K562 (cell line): ENCODE data around the gene HELZ. TPM values are rescaled to one million over a fixed set of nuclear protein-coding genes. Genes with fewer than 3 reads are reported as not detected.

Experiments used
- ATAC-seq: fragments of 200-7000 bp; cut with Tn5 transposase; 3 replicates; pipeline ENCODE4 v1.9.1; 2020; ENCODE audit warnings: moderate library complexity
- BruUV-seq: library from RNA; stranded (reverse); fragments of 400-500 nt; replicated peaks from 2 replicates; lab custom pipeline; 2021; lab: Mats Ljungman, UMichigan
- CTCF ChIA-PET: fragments of 300-600 bp; formaldehyde crosslinking; extraction: SDS; loops from one replicate; lab custom pipeline; 2021; ENCODE audit warnings: low intra/inter-chr PET ratio; lab: Yijun Ruan, JAX
- POLR2A ChIA-PET: fragments of 300-600, 350-650 bp; sonication (Branson Sonifier 250); formaldehyde crosslinking; extraction: SDS; loops from one replicate; lab custom pipeline; 2021; ENCODE audit warnings: antibody characterized with exemption, inconsistent platforms; lab: Yijun Ruan, JAX
- DNase-seq, 4 experiments: peaks; one replicate each; pipeline versions ENCODE4 v3.0.0 to v3.0.0-alpha.2; 2011 to 2018; ENCODE audit warnings: low spot score in 3 of 4, mixed read lengths in 3 of 4; ENCODE audit errors: extremely low read depth in 1 of 4
- FAIRE-seq: peaks from 2 replicates; lab custom pipeline; 2011; peaks lifted over from hg19 to GRCh38; lab: Jason Lieb, UNC
- H2AFZ ChIP-seq: 2 replicates; pipeline ENCODE4 v1.6.0; 2011; ENCODE audit warnings: low read depth, low read length, control low read depth, inconsistent platforms
- H3K27ac ChIP-seq: fragments of 200-600 bp; 3 replicates; pipeline ENCODE4 v1.8.0; 2011; ENCODE audit warnings: low read depth, mild to moderate bottlenecking, control low read depth, inconsistent platforms, low read length, moderate library complexity, mixed read lengths; ENCODE audit errors: extremely low read depth
- H3K27me3 ChIP-seq, 2 experiments: fragments of 300-600 bp in 1 of 2; 2 replicates in 1 of 2; 3 replicates in 1 of 2; pipeline versions ENCODE4 v1.6.0 to v1.8.0; 2011; ENCODE audit warnings: inconsistent platforms in 2 of 2, low read length in 2 of 2, mild to moderate bottlenecking in 1 of 2, mixed read lengths in 1 of 2, moderate library complexity in 1 of 2; ENCODE audit not compliant: control insufficient read depth in 2 of 2, insufficient read depth in 2 of 2
- H3K36me3 ChIP-seq: fragments of 300-600 bp; 3 replicates; pipeline ENCODE4 v1.8.0; 2011; ENCODE audit warnings: mild to moderate bottlenecking, low read length, inconsistent platforms; ENCODE audit not compliant: control insufficient read depth, insufficient read depth
- H3K4me1 ChIP-seq, 2 experiments: fragments of 200-600 bp in 1 of 2; replicated peaks in 1 of 2; 2 replicates in 1 of 2; 3 replicates in 1 of 2; pipeline versions ENCODE4 v1.5.1 to v1.8.0; 2011; ENCODE audit warnings: inconsistent platforms in 2 of 2, low read length in 2 of 2, mild to moderate bottlenecking in 1 of 2, mixed read lengths in 1 of 2, moderate library complexity in 1 of 2; ENCODE audit not compliant: control insufficient read depth in 2 of 2, insufficient read depth in 2 of 2
- H3K4me2 ChIP-seq: 2 replicates; pipeline ENCODE4 v1.6.1; 2011; ENCODE audit warnings: low read length, control low read depth, inconsistent platforms, mixed read lengths; ENCODE audit not compliant: insufficient read depth
- H3K4me3 ChIP-seq: fragments of 200-600 bp; sonication (generic), shearing (Covaris generic); 2 replicates; pipeline ENCODE4 v1.5.1; 2016; ENCODE audit warnings: control low read depth, inconsistent platforms
- H3K79me2 ChIP-seq: fragments of 200-600 bp; 3 replicates; pipeline ENCODE4 v1.8.0; 2011; ENCODE audit warnings: low read length, inconsistent platforms; ENCODE audit not compliant: control insufficient read depth, insufficient read depth
- H3K9ac ChIP-seq, 2 experiments: 2 replicates each; pipeline versions ENCODE4 v1.6.0 to v1.6.1; 2011; ENCODE audit warnings: low read depth in 2 of 2, low read length in 2 of 2, control low read depth in 1 of 2, inconsistent platforms in 1 of 2, mild to moderate bottlenecking in 1 of 2, mixed read lengths in 1 of 2; ENCODE audit not compliant: insufficient read depth in 1 of 2
- H3K9me1 ChIP-seq: one replicate; pipeline ENCODE4 v1.6.0; 2011; ENCODE audit warnings: inconsistent platforms, mild to moderate bottlenecking, low read length, moderate library complexity; ENCODE audit not compliant: control insufficient read depth, insufficient read depth
- H3K9me3 ChIP-seq: replicated peaks from 2 replicates; pipeline ENCODE4 v1.5.1; 2011; ENCODE audit warnings: low read depth, low read length, inconsistent platforms; ENCODE audit not compliant: control insufficient read depth, insufficient read depth
- H4K20me1 ChIP-seq: replicated peaks from 2 replicates; pipeline ENCODE4 v1.6.1; 2011; ENCODE audit warnings: low read length, inconsistent platforms, mixed read lengths; ENCODE audit not compliant: control insufficient read depth, insufficient read depth
- ATF1 ChIP-seq, 2 experiments: fragments of 450-650 bp in 1 of 2; IDR thresholded peaks; 2 replicates each; pipeline ENCODE4 v1.6.1; 2016; ENCODE audit warnings: missing compliant biosample characterization in 1 of 2, missing genetic modification characterization in 1 of 2
- BMI1 ChIP-seq: fragments of 150-350 bp; IDR thresholded peaks from 2 replicates; pipeline ENCODE4 v1.6.1; 2014; ENCODE audit warnings: low read length
- POLR3G ChIP-seq: IDR thresholded peaks from 2 replicates; pipeline ENCODE4 v1.6.1; 2011; ENCODE audit not compliant: insufficient read length, insufficient replicate concordance; ENCODE audit errors: extremely low read depth
- TRIM28 ChIP-seq: fragments of 450-650 bp; IDR thresholded peaks from 2 replicates; pipeline ENCODE4 v1.6.1; 2017
- ZNF140 ChIP-seq: fragments of 250-450 bp; sonication (Bioruptor Pico); IDR thresholded peaks from 2 replicates; pipeline ENCODE4 v1.8.0; 2021; ENCODE audit warnings: moderate library complexity, mild to moderate bottlenecking, inconsistent platforms
- ZNF830 ChIP-seq: fragments of 250-450 bp; sonication (Bioruptor Pico); IDR thresholded peaks from 2 replicates; pipeline ENCODE4 v1.5.0; 2021; ENCODE audit warnings: mild to moderate bottlenecking
- WGBS: fragments of 100-300 bp; shearing (Covaris generic); methylation state at CpG from one replicate; pipeline ENCODE4 v1.1.6; 2016; ENCODE audit warnings: low coverage, mixed read lengths; ENCODE audit not compliant: insufficient coverage; ENCODE audit errors: missing lambda C conversion rate; 5-methylcytosine and 5-hydroxymethylcytosine counted together
- in situ Hi-C: fragments of 300-500 bp; cut with MboI; formaldehyde crosslinking; loops from 4 replicates; pipeline ENCODE4 v1.15.0; 2018; ENCODE audit warnings: inconsistent platforms, mixed read lengths
- intact Hi-C: fragments of 100-400 bp; cut with micrococcal nuclease; formaldehyde crosslinking; loops from 2 replicates; pipeline ENCODE4 v1.14.2; 2022
- polyA plus RNA-seq, 8 experiments: library from polyadenylated mRNA; depleted of rRNA in 4 of 8; stranded (reverse) in 5 of 8; unstranded in 3 of 8; fragments of >200 nt; fragmentation: Nextera tagmentation in 2 of 8; fragmentation: Illumina TruSeq in 1 of 8; extraction: Ambion mirVana in 2 of 8; extraction: Trizol in 1 of 8; gene quantifications; 2 replicates each; pipeline versions ENCODE4 v1.2.1 to v1.2.3, GENCODE V29; 2011 to 2014; ENCODE audit warnings: inconsistent platforms in 1 of 8, missing spikeins in 1 of 8
- total RNA-seq, 7 experiments: library from RNA; depleted of rRNA in 6 of 7; stranded (reverse); fragments of >200 nt in 6 of 7; fragmentation: Illumina TruSeq in 2 of 7; extraction: Trizol in 2 of 7; gene quantifications; 2 replicates each; pipeline versions ENCODE4 v1.2.1 to v1.2.3, GENCODE V29; 2011 to 2021; ENCODE audit warnings: low replicate concordance in 1 of 7
- TF ChIP-seq, protein P1 (sequence below), 2 experiments: fragments of 450-650 bp; conservative IDR thresholded peaks; 2 replicates each; pipeline ENCODE4 v1.6.1; 2017; ENCODE audit warnings: mild to moderate bottlenecking in 2 of 2, moderate library complexity in 2 of 2
- TF ChIP-seq, protein P2 (sequence below): fragments of 450-650 bp; IDR thresholded peaks from 2 replicates; pipeline ENCODE4 v1.6.1; 2016; ENCODE audit warnings: mild to moderate bottlenecking
- TF ChIP-seq, protein P3 (sequence below): fragments of 250-450 bp; sonication (Bioruptor Pico); IDR thresholded peaks from 2 replicates; pipeline ENCODE4 v1.4.0; 2020; ENCODE audit warnings: mild to moderate bottlenecking, moderate library complexity
- TF ChIP-seq, protein P4 (sequence below): sonication (generic); formaldehyde crosslinking; IDR thresholded peaks from 2 replicates; pipeline ENCODE4 v1.8.1; 2023; ENCODE audit warnings: mild to moderate bottlenecking, missing genetic modification reagents
- TF ChIP-seq, protein P5 (sequence below), 2 experiments: IDR thresholded peaks; 2 replicates each; pipeline ENCODE4 v1.6.1; 2012; ENCODE audit warnings: improper control_type of control experiment in 2 of 2, low read depth in 2 of 2, low read length in 2 of 2, borderline replicate concordance in 1 of 2

The HELZ gene
- total and polyA plus RNA-seq, 9 of the 15 experiments (the other 6 are each of a cell fraction or from before 2014, with no cell fraction given), result 5.2 to 39.8 (median 17.3) TPM

DNA sequence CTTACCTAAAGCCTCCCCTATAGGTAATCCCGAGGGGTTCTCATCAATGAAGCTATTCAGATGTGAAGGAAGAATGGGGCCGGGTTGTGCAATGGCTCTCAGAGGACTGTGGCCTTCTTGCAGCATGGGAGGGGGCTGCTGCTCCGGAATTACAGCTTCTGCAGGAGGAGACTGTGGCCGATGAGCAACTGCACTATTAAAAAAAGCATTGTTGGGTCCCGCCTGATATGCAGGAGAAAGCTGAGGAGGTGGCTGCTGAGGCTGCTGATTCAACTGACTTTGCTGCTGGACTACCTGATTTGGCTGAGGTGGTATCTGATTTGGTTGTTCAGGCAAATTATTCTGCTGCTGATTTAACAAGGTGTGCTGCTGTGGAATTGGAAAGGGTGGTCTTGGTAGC is 135.9 kb downstream of the HELZ start:
- Histone ChIP-seq H3K36me3 (peaks cover 77% of the 10 kb centered on the region), H2AFZ (no peak overlapping the region), H3K9me3 (no peaks in the 10 kb centered on the region), H3K79me2 (no peaks in the 10 kb centered on the region), H3K9ac (no peak overlapping the region), H3K27ac (no peak overlapping the region), H3K9me1 (no peaks in the 10 kb centered on the region), H3K4me2 (no peak overlapping the region), H3K4me1 (peaks cover 0 to 17% of the 10 kb centered on the region in 2 experiments; a peak in 3 of 5 replicates), H3K4me3 (no peak overlapping the region), H4K20me1 (no peaks in the 10 kb centered on the region), H3K27me3 (no peaks in the 10 kb centered on the region)
- in situ Hi-C loops, result no loop called here
- no TSS peak for BruUV-seq
- DNase-seq (no peak), ATAC-seq (no peak), FAIRE-seq (peak; percentile 58)
- intact Hi-C loops, result no loop called here
- ChIA-PET POLR2A (no interaction called here), CTCF (no interaction called here)
- WGBS, result 82% methylated on average over 5 of the region's 5 CpGs
- TF ChIP-seq, protein P1, sequence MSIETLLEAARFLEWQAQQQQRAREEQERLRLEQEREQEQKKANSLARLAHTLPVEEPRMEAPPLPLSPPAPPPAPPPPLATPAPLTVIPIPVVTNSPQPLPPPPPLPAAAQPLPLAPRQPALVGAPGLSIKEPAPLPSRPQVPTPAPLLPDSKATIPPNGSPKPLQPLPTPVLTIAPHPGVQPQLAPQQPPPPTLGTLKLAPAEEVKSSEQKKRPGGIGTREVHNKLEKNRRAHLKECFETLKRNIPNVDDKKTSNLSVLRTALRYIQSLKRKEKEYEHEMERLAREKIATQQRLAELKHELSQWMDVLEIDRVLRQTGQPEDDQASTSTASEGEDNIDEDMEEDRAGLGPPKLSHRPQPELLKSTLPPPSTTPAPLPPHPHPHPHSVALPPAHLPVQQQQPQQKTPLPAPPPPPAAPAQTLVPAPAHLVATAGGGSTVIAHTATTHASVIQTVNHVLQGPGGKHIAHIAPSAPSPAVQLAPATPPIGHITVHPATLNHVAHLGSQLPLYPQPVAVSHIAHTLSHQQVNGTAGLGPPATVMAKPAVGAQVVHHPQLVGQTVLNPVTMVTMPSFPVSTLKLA (conservative IDR thresholded peaks at IDR 0.05), result no peak
- no peak for TF ChIP-seq ZNF830 (CRISPR knock-in tag)
- TF ChIP-seq, protein P2, sequence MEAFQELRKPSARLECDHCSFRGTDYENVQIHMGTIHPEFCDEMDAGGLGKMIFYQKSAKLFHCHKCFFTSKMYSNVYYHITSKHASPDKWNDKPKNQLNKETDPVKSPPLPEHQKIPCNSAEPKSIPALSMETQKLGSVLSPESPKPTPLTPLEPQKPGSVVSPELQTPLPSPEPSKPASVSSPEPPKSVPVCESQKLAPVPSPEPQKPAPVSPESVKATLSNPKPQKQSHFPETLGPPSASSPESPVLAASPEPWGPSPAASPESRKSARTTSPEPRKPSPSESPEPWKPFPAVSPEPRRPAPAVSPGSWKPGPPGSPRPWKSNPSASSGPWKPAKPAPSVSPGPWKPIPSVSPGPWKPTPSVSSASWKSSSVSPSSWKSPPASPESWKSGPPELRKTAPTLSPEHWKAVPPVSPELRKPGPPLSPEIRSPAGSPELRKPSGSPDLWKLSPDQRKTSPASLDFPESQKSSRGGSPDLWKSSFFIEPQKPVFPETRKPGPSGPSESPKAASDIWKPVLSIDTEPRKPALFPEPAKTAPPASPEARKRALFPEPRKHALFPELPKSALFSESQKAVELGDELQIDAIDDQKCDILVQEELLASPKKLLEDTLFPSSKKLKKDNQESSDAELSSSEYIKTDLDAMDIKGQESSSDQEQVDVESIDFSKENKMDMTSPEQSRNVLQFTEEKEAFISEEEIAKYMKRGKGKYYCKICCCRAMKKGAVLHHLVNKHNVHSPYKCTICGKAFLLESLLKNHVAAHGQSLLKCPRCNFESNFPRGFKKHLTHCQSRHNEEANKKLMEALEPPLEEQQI, result no peak
- TF ChIP-seq ZNF140 (CRISPR knock-in tag), result no peak
- no peak for TF ChIP-seq TRIM28
- TF ChIP-seq BMI1, result no peak
- TF ChIP-seq ATF1 (CRISPR knock-in tag; IDR thresholded peaks at IDR 0.05), result no peak
- no peak for TF ChIP-seq ATF1 (tag; IDR thresholded peaks at IDR 0.05)
- no peak for TF ChIP-seq POLR3G
- TF ChIP-seq, protein P3, sequence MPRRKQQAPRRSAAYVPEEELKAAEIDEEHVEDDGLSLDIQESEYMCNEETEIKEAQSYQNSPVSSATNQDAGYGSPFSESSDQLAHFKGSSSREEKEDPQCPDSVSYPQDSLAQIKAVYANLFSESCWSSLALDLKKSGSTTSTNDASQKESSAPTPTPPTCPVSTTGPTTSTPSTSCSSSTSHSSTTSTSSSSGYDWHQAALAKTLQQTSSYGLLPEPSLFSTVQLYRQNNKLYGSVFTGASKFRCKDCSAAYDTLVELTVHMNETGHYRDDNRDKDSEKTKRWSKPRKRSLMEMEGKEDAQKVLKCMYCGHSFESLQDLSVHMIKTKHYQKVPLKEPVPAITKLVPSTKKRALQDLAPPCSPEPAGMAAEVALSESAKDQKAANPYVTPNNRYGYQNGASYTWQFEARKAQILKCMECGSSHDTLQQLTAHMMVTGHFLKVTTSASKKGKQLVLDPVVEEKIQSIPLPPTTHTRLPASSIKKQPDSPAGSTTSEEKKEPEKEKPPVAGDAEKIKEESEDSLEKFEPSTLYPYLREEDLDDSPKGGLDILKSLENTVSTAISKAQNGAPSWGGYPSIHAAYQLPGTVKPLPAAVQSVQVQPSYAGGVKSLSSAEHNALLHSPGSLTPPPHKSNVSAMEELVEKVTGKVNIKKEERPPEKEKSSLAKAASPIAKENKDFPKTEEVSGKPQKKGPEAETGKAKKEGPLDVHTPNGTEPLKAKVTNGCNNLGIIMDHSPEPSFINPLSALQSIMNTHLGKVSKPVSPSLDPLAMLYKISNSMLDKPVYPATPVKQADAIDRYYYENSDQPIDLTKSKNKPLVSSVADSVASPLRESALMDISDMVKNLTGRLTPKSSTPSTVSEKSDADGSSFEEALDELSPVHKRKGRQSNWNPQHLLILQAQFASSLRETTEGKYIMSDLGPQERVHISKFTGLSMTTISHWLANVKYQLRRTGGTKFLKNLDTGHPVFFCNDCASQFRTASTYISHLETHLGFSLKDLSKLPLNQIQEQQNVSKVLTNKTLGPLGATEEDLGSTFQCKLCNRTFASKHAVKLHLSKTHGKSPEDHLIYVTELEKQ (CRISPR knock-in tag), result no peak
- TF ChIP-seq, protein P4, sequence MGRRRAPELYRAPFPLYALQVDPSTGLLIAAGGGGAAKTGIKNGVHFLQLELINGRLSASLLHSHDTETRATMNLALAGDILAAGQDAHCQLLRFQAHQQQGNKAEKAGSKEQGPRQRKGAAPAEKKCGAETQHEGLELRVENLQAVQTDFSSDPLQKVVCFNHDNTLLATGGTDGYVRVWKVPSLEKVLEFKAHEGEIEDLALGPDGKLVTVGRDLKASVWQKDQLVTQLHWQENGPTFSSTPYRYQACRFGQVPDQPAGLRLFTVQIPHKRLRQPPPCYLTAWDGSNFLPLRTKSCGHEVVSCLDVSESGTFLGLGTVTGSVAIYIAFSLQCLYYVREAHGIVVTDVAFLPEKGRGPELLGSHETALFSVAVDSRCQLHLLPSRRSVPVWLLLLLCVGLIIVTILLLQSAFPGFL, result no peak
- TF ChIP-seq, protein P5, sequence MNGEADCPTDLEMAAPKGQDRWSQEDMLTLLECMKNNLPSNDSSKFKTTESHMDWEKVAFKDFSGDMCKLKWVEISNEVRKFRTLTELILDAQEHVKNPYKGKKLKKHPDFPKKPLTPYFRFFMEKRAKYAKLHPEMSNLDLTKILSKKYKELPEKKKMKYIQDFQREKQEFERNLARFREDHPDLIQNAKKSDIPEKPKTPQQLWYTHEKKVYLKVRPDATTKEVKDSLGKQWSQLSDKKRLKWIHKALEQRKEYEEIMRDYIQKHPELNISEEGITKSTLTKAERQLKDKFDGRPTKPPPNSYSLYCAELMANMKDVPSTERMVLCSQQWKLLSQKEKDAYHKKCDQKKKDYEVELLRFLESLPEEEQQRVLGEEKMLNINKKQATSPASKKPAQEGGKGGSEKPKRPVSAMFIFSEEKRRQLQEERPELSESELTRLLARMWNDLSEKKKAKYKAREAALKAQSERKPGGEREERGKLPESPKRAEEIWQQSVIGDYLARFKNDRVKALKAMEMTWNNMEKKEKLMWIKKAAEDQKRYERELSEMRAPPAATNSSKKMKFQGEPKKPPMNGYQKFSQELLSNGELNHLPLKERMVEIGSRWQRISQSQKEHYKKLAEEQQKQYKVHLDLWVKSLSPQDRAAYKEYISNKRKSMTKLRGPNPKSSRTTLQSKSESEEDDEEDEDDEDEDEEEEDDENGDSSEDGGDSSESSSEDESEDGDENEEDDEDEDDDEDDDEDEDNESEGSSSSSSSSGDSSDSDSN (IDR thresholded peaks at IDR 0.05; ENCODE audit: borderline replicate concordance in 1 of 2, low read depth in 2 of 2, low read length in 2 of 2), result no peak
